GM19239 (cell line): ENCODE data around the gene SLC66A3.
A peak's percentile ranks its signal among the peaks of the same experiment; 100 is the strongest.
"Not testable (repeated sequence)": the region's sequence is repeated elsewhere in the genome, so short reads cannot be mapped to it uniquely, and the experiment has no call there.

Experiments
- DNase-seq: peaks from one replicate; pipeline ENCODE4 v3.0.0; 2011; ENCODE audit warnings: low spot score; ENCODE audit not compliant: insufficient read length
- FAIRE-seq: peaks from 2 replicates; lab custom pipeline; 2011; peaks lifted over from hg19 to GRCh38; lab: Jason Lieb, UNC

Gene SLC66A3

GRCh38 chr2:11160731-11161455, 5.6 kb downstream of the SLC66A3 start:
- DNase-seq (peak; percentile 64), FAIRE-seq (peak; percentile 84)

- FAIRE-seq, result no peak
- no peak for DNase-seq
These were observed 6.5 kb downstream of the SLC66A3 start for GRCh38 chr2:11161747-11162146.

- FAIRE-seq (no peak), DNase-seq (no peak)
These were observed 8.4 kb downstream of the SLC66A3 start for GRCh38 chr2:11163439-11164317.

GRCh38 chr2:11165046-11165445, 9.8 kb downstream of the SLC66A3 start:
- not testable (repeated sequence) for DNase-seq, FAIRE-seq

GRCh38 chr2:11166476-11166875, 11.2 kb downstream of the SLC66A3 start:
- DNase-seq, result no peak
- FAIRE-seq, result no peak

- DNase-seq, result no peak
- no peak for FAIRE-seq
These were observed 13.2 kb downstream of the SLC66A3 start for GRCh38 chr2:11168488-11168887.

GRCh38 chr2:11169333-11169732, 14.1 kb downstream of the SLC66A3 start:
- DNase-seq, result no peak
- FAIRE-seq, result no peak

- FAIRE-seq (no peak), DNase-seq (no peak)
These were observed 19.0 kb downstream of the SLC66A3 start for GRCh38 chr2:11174222-11174621.

- DNase-seq (no peak), FAIRE-seq (no peak)
These were observed 20.1 kb downstream of the SLC66A3 start for GRCh38 chr2:11175293-11175795.

GRCh38 chr2:11177871-11178690, 22.8 kb downstream of the SLC66A3 start:
- DNase-seq (no peak), FAIRE-seq (peak; percentile 60)

- FAIRE-seq, result no peak
These were observed 23.9 kb downstream of the SLC66A3 start for GRCh38 chr2:11179196-11179595.

GRCh38 chr2:11179899-11180298, 24.6 kb downstream of the SLC66A3 start:
- FAIRE-seq (no peak), DNase-seq (no peak)

More at GRCh38 chr2:11179196-11179595, 23.9 kb downstream of the SLC66A3 start:
- no peak for DNase-seq

- FAIRE-seq, result no peak
- no peak for DNase-seq
These were observed 25.4 kb downstream of the SLC66A3 start for GRCh38 chr2:11180653-11181052.

- no peak for DNase-seq
- FAIRE-seq, result no peak
These were observed 27.7 kb downstream of the SLC66A3 start for GRCh38 chr2:11182951-11183350.

GRCh38 chr2:11186145-11186544, 30.9 kb downstream of the SLC66A3 start:
- DNase-seq (no peak), FAIRE-seq (no peak)

GRCh38 chr2:11187083-11187619, 31.9 kb downstream of the SLC66A3 start:
- FAIRE-seq (no peak), DNase-seq (no peak)

GRCh38 chr2:11187731-11188130, 32.5 kb downstream of the SLC66A3 start:
- FAIRE-seq, result no peak
- DNase-seq, result no peak

GRCh38 chr2:11196246-11196645, 41.0 kb downstream of the SLC66A3 start:
- no peak for FAIRE-seq
- no peak for DNase-seq

- no peak for DNase-seq
- FAIRE-seq, result no peak
These were observed 45.4 kb downstream of the SLC66A3 start for GRCh38 chr2:11200651-11201050.

GRCh38 chr2:11201969-11202368, 46.7 kb downstream of the SLC66A3 start:
- DNase-seq (no peak), FAIRE-seq (no peak)
